HL-60 (cell line): ENCODE results near the gene NADSYN1.

Experiments used
- DNase-seq, 2 experiments: peaks; one replicate each; pipeline ENCODE4 v3.0.0-alpha.2; 2010 to 2020; ENCODE audit warnings: low read depth in 1 of 2, low spot score in 1 of 2
- H3K27ac ChIP-seq: fragments of 250-450 bp; sonication (Bioruptor Pico); replicated peaks from 2 replicates; pipeline ENCODE4 v1.5.1; 2020; ENCODE audit warnings: mild to moderate bottlenecking, moderate library complexity
- H3K27me3 ChIP-seq: fragments of 250-450 bp; sonication (Bioruptor Pico); 2 replicates; pipeline ENCODE4 v1.5.1; 2021; ENCODE audit warnings: mild to moderate bottlenecking, moderate library complexity; ENCODE audit not compliant: insufficient read depth, poor library complexity, severe bottlenecking
- H3K4me3 ChIP-seq: replicated peaks from 2 replicates; pipeline ENCODE4 v1.5.1; 2011; ENCODE audit warnings: mild to moderate bottlenecking, control low read depth, low read length; ENCODE audit not compliant: insufficient read depth
- CTCF ChIP-seq: IDR thresholded peaks from one replicate; pipeline ENCODE4 v1.5.1; 2011; ENCODE audit warnings: low read length, control low read depth, inconsistent platforms; ENCODE audit not compliant: insufficient read depth
- GABPA ChIP-seq: IDR thresholded peaks from 2 replicates; pipeline ENCODE4 v1.6.1; 2012; ENCODE audit warnings: low read depth
- POLR2AphosphoS5 ChIP-seq: IDR thresholded peaks from 2 replicates; pipeline ENCODE4 v1.6.1; 2012; ENCODE audit warnings: low read depth
- REST ChIP-seq: IDR thresholded peaks from 2 replicates; pipeline ENCODE4 v1.6.1; 2012; ENCODE audit warnings: low read depth; ENCODE audit not compliant: insufficient replicate concordance
- SPI1 ChIP-seq: IDR thresholded peaks from 2 replicates; pipeline ENCODE4 v1.6.1; 2012; ENCODE audit warnings: low read depth, mild to moderate bottlenecking, borderline replicate concordance

The NADSYN1 gene

GRCh38 chr11:71481101-71481960 is 28.3 kb downstream of the NADSYN1 start:
- Histone ChIP-seq H3K27me3 (no peaks in the 10 kb centered on the region), H3K4me3 (no peak overlapping the region), H3K27ac (no peak overlapping the region)
- TF ChIP-seq POLR2AphosphoS5, result no peak
- no peak for DNase-seq

GRCh38 chr11:71482216-71482615 is 29.2 kb downstream of the NADSYN1 start:
- Histone ChIP-seq H3K4me3 (no peak overlapping the region), H3K27me3 (no peaks in the 10 kb centered on the region), H3K27ac (no peak overlapping the region)
- DNase-seq, result no peak
- no peak for TF ChIP-seq POLR2AphosphoS5
- TF ChIP-seq REST, result no peak
- TF ChIP-seq SPI1, result no peak
- TF ChIP-seq GABPA, result no peak
- no peak for TF ChIP-seq CTCF

GRCh38 chr11:71482746-71483364 is 29.9 kb downstream of the NADSYN1 start:
- Histone ChIP-seq H3K27me3 (no peaks in the 10 kb centered on the region), H3K27ac (no peak overlapping the region), H3K4me3 (no peak overlapping the region)
- no peak for TF ChIP-seq CTCF
- no peak for TF ChIP-seq SPI1
- no peak for TF ChIP-seq REST
- no peak for TF ChIP-seq POLR2AphosphoS5
- TF ChIP-seq GABPA, result no peak
- no peak for DNase-seq

GRCh38 chr11:71483692-71484091 is 30.7 kb downstream of the NADSYN1 start:
- no peak for DNase-seq
- H3K4me3 ChIP-seq, result no peak overlapping the region
- no peak overlapping the region for H3K27ac ChIP-seq
- TF ChIP-seq GABPA (no peak), REST (no peak), POLR2AphosphoS5 (no peak), CTCF (no peak), SPI1 (no peak)
- H3K27me3 ChIP-seq, result no peaks in the 10 kb centered on the region
